H7 (cell line): ENCODE results near the gene COIL. TPM values are rescaled to one million over a fixed set of nuclear protein-coding genes. Genes with fewer than 3 reads are reported as not detected.

Experiments
- DNase-seq: peaks from one replicate; pipeline ENCODE4 v3.0.0; 2012
- H3K27me3 ChIP-seq: 2 replicates; pipeline ENCODE4 v1.6.0; 2011; ENCODE audit warnings: mild to moderate bottlenecking, low read length; ENCODE audit not compliant: control insufficient read depth, insufficient read depth
- H3K36me3 ChIP-seq: replicated peaks from 2 replicates; pipeline ENCODE4 v1.5.1; 2011; ENCODE audit warnings: low read length; ENCODE audit not compliant: control insufficient read depth, insufficient read depth
- H3K4me3 ChIP-seq: 2 replicates; pipeline ENCODE4 v1.5.1; 2011; ENCODE audit warnings: low read depth, mild to moderate bottlenecking, control low read depth, low read length, moderate library complexity; ENCODE audit not compliant: insufficient read depth
- total RNA-seq: library from RNA; depleted of rRNA; stranded (reverse); fragments of >200 nt; shearing (Covaris generic); gene quantifications from 2 replicates; pipeline ENCODE4 v1.2.3, GENCODE V29; 2014; rRNA removed

COIL gene
- total RNA-seq, result 15.8 and 21.4 TPM in 2 replicates

GRCh38 chr17:56960596-56961538, at the start of gene COIL:
Gene COIL (minus strand): TSS chr17:56961050. CDS start chr17:56961019, 31 bp downstream.
- peak; percentile 95 for DNase-seq
- H3K27me3 ChIP-seq, result no peaks in the 10 kb centered on the region

GRCh38 chr17:57010487-57010886, 49.6 kb upstream of the COIL start:
- Histone ChIP-seq H3K36me3 (no peaks in the 10 kb centered on the region), H3K4me3 (no peak overlapping the region), H3K27me3 (no peaks in the 10 kb centered on the region)
- no peak for DNase-seq

More at GRCh38 chr17:56960596-56961538, at the start of gene COIL:
- H3K36me3 ChIP-seq, result no peaks in the 10 kb centered on the region
- peak within 1 kb of the TSS; percentile 62 for H3K4me3 ChIP-seq

- Histone ChIP-seq H3K36me3 (no peaks in the 10 kb centered on the region), H3K27me3 (no peaks in the 10 kb centered on the region), H3K4me3 (no peak overlapping the region)
- DNase-seq, result peak; percentile 72
Observed at GRCh38 chr17:57009737-57010445, 49.0 kb upstream of the COIL start.

GRCh38 chr17:57008958-57009357, 48.1 kb upstream of the COIL start:
- Histone ChIP-seq H3K4me3 (no peak overlapping the region), H3K36me3 (no peaks in the 10 kb centered on the region), H3K27me3 (no peaks in the 10 kb centered on the region)
- DNase-seq, result no peak

- Histone ChIP-seq H3K36me3 (peaks cover 2% of the 10 kb centered on the region; the same call in 1 of the 2 replicates), H3K4me3 (no peak overlapping the region), H3K27me3 (no peaks in the 10 kb centered on the region)
- peak; percentile 3 for DNase-seq
Observed at GRCh38 chr17:57006040-57006439, 45.2 kb upstream of the COIL start.

- Histone ChIP-seq H3K36me3 (peaks cover 2% of the 10 kb centered on the region; the same call in 1 of the 2 replicates), H3K27me3 (no peaks in the 10 kb centered on the region), H3K4me3 (no peak overlapping the region)
- DNase-seq, result peak; percentile 53
Observed at GRCh38 chr17:57004944-57005579, 44.2 kb upstream of the COIL start.

GRCh38 chr17:57002904-57003303, 42.1 kb upstream of the COIL start:
- H3K36me3 ChIP-seq, result peaks cover 2% of the 10 kb centered on the region; the same call in 1 of the 2 replicates
- no peak overlapping the region for H3K4me3 ChIP-seq
- no peak for DNase-seq
- H3K27me3 ChIP-seq, result no peaks in the 10 kb centered on the region

GRCh38 chr17:57001541-57001940, 40.7 kb upstream of the COIL start:
- DNase-seq, result no peak
- Histone ChIP-seq H3K36me3 (peaks cover 2% of the 10 kb centered on the region; the same call in 1 of the 2 replicates), H3K27me3 (no peaks in the 10 kb centered on the region), H3K4me3 (no peak overlapping the region)

- Histone ChIP-seq H3K27me3 (no peaks in the 10 kb centered on the region), H3K36me3 (peaks cover 5% of the 10 kb centered on the region; the same call in 1 of the 2 replicates), H3K4me3 (no peak overlapping the region)
- no peak for DNase-seq
Observed at GRCh38 chr17:56997313-56997712, 36.5 kb upstream of the COIL start.

GRCh38 chr17:56995766-56996165, 34.9 kb upstream of the COIL start:
- DNase-seq, result no peak
- no peak overlapping the region for H3K4me3 ChIP-seq
- no peaks in the 10 kb centered on the region for H3K27me3 ChIP-seq
- peaks cover 2% of the 10 kb centered on the region for H3K36me3 ChIP-seq

GRCh38 chr17:56994009-56994792, 33.4 kb upstream of the COIL start:
- no peak overlapping the region for H3K4me3 ChIP-seq
- H3K27me3 ChIP-seq, result no peaks in the 10 kb centered on the region
- H3K36me3 ChIP-seq, result peaks cover 2% of the 10 kb centered on the region
- no peak for DNase-seq

- Histone ChIP-seq H3K27me3 (no peaks in the 10 kb centered on the region), H3K4me3 (no peak overlapping the region), H3K36me3 (peaks cover 2% of the 10 kb centered on the region)
- peak; percentile 1 for DNase-seq
Observed at GRCh38 chr17:56992364-56992763, 31.5 kb upstream of the COIL start.

GRCh38 chr17:56988901-56989572, 28.2 kb upstream of the COIL start:
- no peak for DNase-seq
- no peaks in the 10 kb centered on the region for H3K27me3 ChIP-seq
- H3K36me3 ChIP-seq, result no peaks in the 10 kb centered on the region; the same call in none of the 2 replicates
- no peak overlapping the region for H3K4me3 ChIP-seq
